HG03432 (cell line): Measurements from ENCODE around the gene EPHA2.
"Not testable (repeated sequence)": the region's sequence is repeated elsewhere in the genome, so short reads cannot be mapped to it uniquely, and the experiment has no call there.

Source experiments
- ATAC-seq: cut with Tn5 transposase; IDR thresholded peaks from one replicate; pipeline ENCODE4 v1.9.1; 2021; ENCODE audit warnings: mild to moderate bottlenecking, moderate library complexity; ENCODE audit not compliant: unreplicated experiment

The EPHA2 gene

GRCh38 chr1:16122916-16123315, 33.0 kb downstream of the EPHA2 start:
- no peak for ATAC-seq

- no peak for ATAC-seq
These were observed 33.5 kb downstream of the EPHA2 start for GRCh38 chr1:16122350-16122881.

GRCh38 chr1:16120940-16121410, 34.9 kb downstream of the EPHA2 start:
- no peak for ATAC-seq

- no peak for ATAC-seq
These were observed 35.5 kb downstream of the EPHA2 start for GRCh38 chr1:16120407-16120806.

GRCh38 chr1:16119926-16120325, 35.9 kb downstream of the EPHA2 start:
- no peak for ATAC-seq

- ATAC-seq, result no peak
These were observed 36.4 kb downstream of the EPHA2 start for GRCh38 chr1:16119504-16119903.

GRCh38 chr1:16118706-16119105, 37.2 kb downstream of the EPHA2 start:
- no peak for ATAC-seq

- ATAC-seq, result no peak
These were observed 37.9 kb downstream of the EPHA2 start for GRCh38 chr1:16117936-16118335.

- ATAC-seq, result no peak
These were observed 38.5 kb downstream of the EPHA2 start for GRCh38 chr1:16117369-16117768.

GRCh38 chr1:16116625-16117024, 39.2 kb downstream of the EPHA2 start:
- ATAC-seq, result no peak

- no peak for ATAC-seq
These were observed 39.9 kb downstream of the EPHA2 start for GRCh38 chr1:16116002-16116401.

GRCh38 chr1:16115468-16115983, 40.3 kb downstream of the EPHA2 start:
- ATAC-seq, result no peak

GRCh38 chr1:16114527-16115467, 41.1 kb downstream of the EPHA2 start:
- no peak for ATAC-seq

GRCh38 chr1:16112596-16113555, 43.0 kb downstream of the EPHA2 start:
- ATAC-seq, result no peak

GRCh38 chr1:16111771-16112595, 43.9 kb downstream of the EPHA2 start:
- ATAC-seq, result no peak

GRCh38 chr1:16110884-16111283, 45.0 kb downstream of the EPHA2 start:
- no peak for ATAC-seq

GRCh38 chr1:16110456-16110855, 45.4 kb downstream of the EPHA2 start:
- no peak for ATAC-seq

- no peak for ATAC-seq
These were observed 46.3 kb downstream of the EPHA2 start for GRCh38 chr1:16109571-16109970.

GRCh38 chr1:16107039-16107438, 48.8 kb downstream of the EPHA2 start:
- ATAC-seq, result not testable (repeated sequence)

GRCh38 chr1:16101623-16102022, 54.2 kb downstream of the EPHA2 start:
- ATAC-seq, result no peak
